GM19043 (cell line): Measurements from ENCODE around the gene SCAANT1.
A peak's percentile ranks its signal among the peaks of the same experiment; 100 is the strongest.

Experiments used
- ATAC-seq: cut with Tn5 transposase; IDR thresholded peaks from one replicate; pipeline ENCODE4 v1.9.1; 2021; ENCODE audit warnings: low read depth; ENCODE audit not compliant: unreplicated experiment

SCAANT1 gene

GRCh38 chr3:63911873-63912767, at the start of gene SCAANT1:
TSS of gene SCAANT1 (minus strand) at chr3:63912383.
- ATAC-seq, result peak; percentile 73

- ATAC-seq, result peak; percentile 85
Measured at GRCh38 chr3:63961891-63962290, 49.7 kb upstream of the SCAANT1 start.

- no peak for ATAC-seq
Measured at GRCh38 chr3:63960048-63960711, 48.0 kb upstream of the SCAANT1 start.

- no peak for ATAC-seq
Measured at GRCh38 chr3:63959146-63959545, 47.0 kb upstream of the SCAANT1 start.

- no peak for ATAC-seq
Measured at GRCh38 chr3:63955830-63956545, 43.8 kb upstream of the SCAANT1 start.

- ATAC-seq, result no peak
Measured at GRCh38 chr3:63955036-63955650, 43.0 kb upstream of the SCAANT1 start.

GRCh38 chr3:63954182-63954581, 42.0 kb upstream of the SCAANT1 start:
- ATAC-seq, result no peak

GRCh38 chr3:63952248-63952594, 40.0 kb upstream of the SCAANT1 start:
- ATAC-seq, result no peak

GRCh38 chr3:63951492-63952247, 39.5 kb upstream of the SCAANT1 start:
- ATAC-seq, result peak; percentile 56

GRCh38 chr3:63950698-63951097, 38.5 kb upstream of the SCAANT1 start:
- no peak for ATAC-seq

- ATAC-seq, result no peak
Measured at GRCh38 chr3:63949005-63949404, 36.8 kb upstream of the SCAANT1 start.

- no peak for ATAC-seq
Measured at GRCh38 chr3:63947594-63947993, 35.4 kb upstream of the SCAANT1 start.

GRCh38 chr3:63946753-63947152, 34.6 kb upstream of the SCAANT1 start:
- no peak for ATAC-seq

- no peak for ATAC-seq
Measured at GRCh38 chr3:63945558-63946096, 33.4 kb upstream of the SCAANT1 start.

GRCh38 chr3:63943678-63944077, 31.5 kb upstream of the SCAANT1 start:
- ATAC-seq, result no peak

GRCh38 chr3:63942528-63942927, 30.3 kb upstream of the SCAANT1 start:
- ATAC-seq, result no peak

- no peak for ATAC-seq
Measured at GRCh38 chr3:63940389-63940757, 28.2 kb upstream of the SCAANT1 start.

GRCh38 chr3:63937661-63938651, 25.8 kb upstream of the SCAANT1 start:
- peak; percentile 46 for ATAC-seq

GRCh38 chr3:63936925-63937324, 24.7 kb upstream of the SCAANT1 start:
- no peak for ATAC-seq
